Heart left ventricle (tissue), 16 donors: ENCODE data around the gene NUDT3. TPM values are rescaled to one million over a fixed set of nuclear protein-coding genes. Genes with fewer than 3 reads are reported as not detected.
"Not testable (repeated sequence)": the region's sequence is repeated elsewhere in the genome, so short reads cannot be mapped to it uniquely, and the experiment has no call there.

Experiments used
- ATAC-seq, 4 donors: fragments of 200-7000 bp; cut with Tn5 transposase; one replicate each; pipeline ENCODE4 v1.9.1; 2020 to 2022; ENCODE audit warnings: moderate library complexity in 4 of 4, mild to moderate bottlenecking in 3 of 4, moderate number of reproducible peaks in 1 of 4
- DNase-seq, 5 donors: peaks; one replicate each; pipeline ENCODE4 v3.0.0-alpha.2; 2020
- H3K27ac ChIP-seq, 12 donors: fragments of 200-600 bp; sonication (generic) in 4 of 12; one replicate each; pipeline versions ENCODE4 v1.5.0 to v1.8.0; 2016 to 2022; ENCODE audit warnings: mild to moderate bottlenecking in 2 of 12
- H3K27me3 ChIP-seq, 9 donors: fragments of 200-600 bp; sonication (generic) in 2 of 9; one replicate each; pipeline versions ENCODE4 v1.5.1 to v1.8.0; 2016 to 2022; ENCODE audit warnings: mild to moderate bottlenecking in 3 of 9
- H3K36me3 ChIP-seq, 9 donors: fragments of 200-600 bp; sonication (generic) in 2 of 9; one replicate each; pipeline versions ENCODE4 v1.5.0 to v1.8.0; 2018 to 2022; ENCODE audit warnings: mild to moderate bottlenecking in 2 of 9
- H3K4me1 ChIP-seq, 12 donors: fragments of 200-600 bp; sonication (generic) in 4 of 12; one replicate each; pipeline versions ENCODE4 v1.5.0 to v1.8.0; 2016 to 2022; ENCODE audit warnings: mild to moderate bottlenecking in 3 of 12
- H3K4me3 ChIP-seq, 12 donors: fragments of 200-600 bp; sonication (generic) in 4 of 12; one replicate each; pipeline versions ENCODE4 v1.5.0 to v1.8.0; 2017 to 2022; ENCODE audit warnings: mild to moderate bottlenecking in 9 of 12, moderate library complexity in 4 of 12
- H3K9me3 ChIP-seq, 12 donors: fragments of 200-600 bp; sonication (generic) in 4 of 12; one replicate each; pipeline versions ENCODE4 v1.5.0 to v1.8.0; 2016 to 2022; ENCODE audit warnings: mild to moderate bottlenecking in 1 of 12
- POLR2A ChIP-seq, 2 donors: fragments of 450-650 bp; IDR thresholded peaks; one replicate each; pipeline ENCODE4 v1.6.1; 2017; ENCODE audit warnings: antibody characterized with exemption in 2 of 2, mild to moderate bottlenecking in 2 of 2, moderate library complexity in 2 of 2
- WGBS, 4 donors: extraction: QIAGEN DNeasy Blood & Tissue Kit in 2 of 4; methylation state at CpG; one replicate each; pipeline versions ENCODE4 v1.1.5 to v1.1.7; 2013 to 2018; 5-methylcytosine and 5-hydroxymethylcytosine counted together
- intact Hi-C, 10 donors: fragments of 100-400 bp; cut with DNase I; formaldehyde crosslinking; loops; one replicate each; pipeline versions ENCODE4 v1.11.1 to v1.14.2; 2022
- polyA plus RNA-seq, 2 donors: library from polyadenylated mRNA; stranded (reverse); fragments of 200-250 nt; gene quantifications; one replicate each; pipeline ENCODE4 v1.2.3, GENCODE V29; 2013
- total RNA-seq, 9 donors: library from RNA; depleted of rRNA in 2 of 9; stranded (reverse); fragments of >200 nt in 2 of 9; fragmentation: NEBNext Ultra II Directional in 3 of 9; extraction: Animal tissue kit (Norgen Biotek cat#: 25700) in 3 of 9; gene quantifications; one replicate each; pipeline versions ENCODE4 v1.1.0 to v1.2.4, GENCODE V29; 2016 to 2023
- TF ChIP-seq, protein P1 (sequence below), 12 donors: fragments of 200-600 bp; sonication (generic) in 4 of 12; IDR thresholded peaks; one replicate each; pipeline versions ENCODE4 v1.5.0 to v1.8.0; 2018 to 2022; ENCODE audit warnings: antibody characterized with exemption in 12 of 12, mild to moderate bottlenecking in 5 of 12
- donor health status: ischemic (EF 13 %, LVEDD 7.1; RV severe dilation, severe dysfunction).
- donor health status: healthy with polysubstance abuse.
- donor health status: DM: no; HTN: yes; CAD: no.
- donor health status: DM: no; HTN: no; CAD: no.
- donor health status: ischemic (EF 25% LVEDD 6.9; RV normal size, moderate dysfunction).
- donor health status: ischemic (EF 25% LVEDD 5.7; RV mildly dilated, moderate dysfunction).
- donor health status: healthy.
- donor health status: DM: yes; HTN: yes; CAD: no.
- donor health status: ischemic (EF 35%, LVEDD 5.7; RV mildly dilated, moderate dysfunction).
- donor health status: nonischemic (EF 11% LVEDD 7.7; RV severe dilation, severe dysfunction).
- donor health status: DM: yes; HTN: yes; CAD: no.
- donor health status: PGD.
- donor health status: ischemic (EF 29% LVEDD 5.4; RV normal size, mild dysfunction).
- donor health status: nonischemic (EF 23%, LVEDD 6.1; RV moderate dilation, normal function).

Gene NUDT3
- total and polyA plus RNA-seq, 11 donors, result 15.9 to 68.4 (median 54.5) TPM

DNA sequence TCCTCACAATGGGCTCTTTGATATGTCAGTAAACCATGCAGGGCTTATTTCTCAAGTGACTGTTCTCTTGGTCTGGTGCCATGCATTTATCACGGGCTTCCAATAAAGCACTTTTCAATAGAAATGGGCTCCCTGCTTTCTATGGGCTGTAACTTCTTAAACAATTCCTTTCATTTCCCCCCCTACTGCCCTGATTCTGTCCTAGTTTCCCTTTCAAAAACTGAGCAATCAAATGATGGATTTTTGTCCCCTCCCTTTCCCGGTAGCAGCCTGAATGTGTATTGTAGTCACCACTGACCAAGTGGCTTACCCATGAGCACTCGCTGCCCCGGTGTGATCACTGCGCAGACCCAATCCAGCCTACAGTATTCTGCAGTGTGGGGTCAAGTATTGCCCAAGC, 19.5 kb upstream of the NUDT3 start:
- no peak overlapping the region for H3K4me3 ChIP-seq
- DNase-seq (no peak), ATAC-seq (no peak)
- 72 to 90% (median 87%) methylated on average over 5 of the region's 5 CpGs for WGBS, 4 donors
- no peaks in the 10 kb centered on the region for H3K27me3 ChIP-seq
- H3K4me1 ChIP-seq, result peaks cover 0 to 11% (median 8%) of the 10 kb centered on the region in 12 donors
- peaks cover 0 to 13% (median 12%) of the 10 kb centered on the region in 9 donors for H3K36me3 ChIP-seq
- intact Hi-C loops, result loop anchor here in 1 of 10 donors (10.0 kb wide), 1 partner anchor 247 kb away; no protein-coding TSS in a partner anchor
- no peak overlapping the region for H3K27ac ChIP-seq
- no peak for TF ChIP-seq POLR2A (IDR thresholded peaks at IDR 0.05)
- TF ChIP-seq, protein P1, sequence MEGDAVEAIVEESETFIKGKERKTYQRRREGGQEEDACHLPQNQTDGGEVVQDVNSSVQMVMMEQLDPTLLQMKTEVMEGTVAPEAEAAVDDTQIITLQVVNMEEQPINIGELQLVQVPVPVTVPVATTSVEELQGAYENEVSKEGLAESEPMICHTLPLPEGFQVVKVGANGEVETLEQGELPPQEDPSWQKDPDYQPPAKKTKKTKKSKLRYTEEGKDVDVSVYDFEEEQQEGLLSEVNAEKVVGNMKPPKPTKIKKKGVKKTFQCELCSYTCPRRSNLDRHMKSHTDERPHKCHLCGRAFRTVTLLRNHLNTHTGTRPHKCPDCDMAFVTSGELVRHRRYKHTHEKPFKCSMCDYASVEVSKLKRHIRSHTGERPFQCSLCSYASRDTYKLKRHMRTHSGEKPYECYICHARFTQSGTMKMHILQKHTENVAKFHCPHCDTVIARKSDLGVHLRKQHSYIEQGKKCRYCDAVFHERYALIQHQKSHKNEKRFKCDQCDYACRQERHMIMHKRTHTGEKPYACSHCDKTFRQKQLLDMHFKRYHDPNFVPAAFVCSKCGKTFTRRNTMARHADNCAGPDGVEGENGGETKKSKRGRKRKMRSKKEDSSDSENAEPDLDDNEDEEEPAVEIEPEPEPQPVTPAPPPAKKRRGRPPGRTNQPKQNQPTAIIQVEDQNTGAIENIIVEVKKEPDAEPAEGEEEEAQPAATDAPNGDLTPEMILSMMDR (IDR thresholded peaks at IDR 0.05), result no peak
- H3K9me3 ChIP-seq, result no peaks in the 10 kb centered on the region

DNA sequence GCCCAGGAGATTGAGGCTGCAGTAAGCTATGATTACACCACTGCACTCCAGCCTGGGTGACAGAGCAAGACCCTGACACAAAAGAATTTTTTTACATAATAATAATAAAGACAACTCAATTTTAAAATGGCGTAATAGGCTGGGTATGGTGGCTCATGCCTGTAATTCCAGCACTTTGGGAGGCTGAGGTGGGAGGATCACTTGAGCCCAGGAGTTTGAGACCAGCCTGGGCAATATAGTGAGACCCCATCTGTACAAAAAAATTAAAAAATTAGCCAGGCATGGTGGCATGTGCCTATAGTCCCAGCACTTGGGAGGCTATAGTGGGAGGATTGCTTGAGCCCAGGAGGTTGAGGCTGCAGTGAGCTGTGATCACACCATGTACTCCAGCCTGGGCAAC, 15.4 kb upstream of the NUDT3 start:
- intact Hi-C loops, H3K27me3 ChIP-seq, H3K27ac ChIP-seq, H3K9me3 ChIP-seq, DNase-seq, H3K4me3 ChIP-seq, H3K4me1 ChIP-seq, ATAC-seq, H3K36me3 ChIP-seq: not testable (repeated sequence)
- WGBS, 4 donors, result 93 to 100% (median 98%) methylated on average over 1 of the region's 1 CpG

DNA sequence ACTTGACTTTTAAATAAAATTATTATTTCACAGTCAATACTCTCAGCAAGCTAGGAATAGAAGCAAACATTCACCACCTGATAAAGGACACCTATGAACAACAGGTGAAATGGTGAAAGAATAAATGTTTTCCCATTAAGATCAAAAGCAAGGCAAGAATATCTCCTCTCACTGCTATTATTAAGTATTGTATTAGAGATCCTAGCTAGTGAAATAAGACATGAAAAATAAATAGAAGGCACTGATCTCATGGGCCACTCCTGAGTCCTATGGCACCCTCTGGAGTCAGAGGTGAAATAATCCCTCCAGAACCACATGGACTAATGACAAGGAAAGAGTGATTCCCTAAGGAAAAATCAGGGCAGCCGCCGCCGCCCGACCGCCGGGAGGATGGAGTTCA, 4.0 kb upstream of the NUDT3 start:
- Histone ChIP-seq H3K9me3 (peaks cover 0 to 9% (median 3%) of the 10 kb centered on the region in 12 donors), H3K27ac (no peak overlapping the region), H3K27me3 (no peaks in the 10 kb centered on the region), H3K4me3 (no peak overlapping the region), H3K36me3 (no peaks in the 10 kb centered on the region), H3K4me1 (peaks cover 0 to 15% (median 7%) of the 10 kb centered on the region in 12 donors)
- no peak for TF ChIP-seq POLR2A (IDR thresholded peaks at IDR 0.05)
- TF ChIP-seq, protein P1 (IDR thresholded peaks at IDR 0.05), result no peak
- ATAC-seq (no peak), DNase-seq (no peak)
- intact Hi-C loops, result loop anchor here in 1 of 10 donors (10.0 kb wide), 1 partner anchor 112 kb away; no protein-coding TSS in a partner anchor
- 94 to 100% (median 97%) methylated on average over 6 of the region's 6 CpGs for WGBS, 4 donors

DNA sequence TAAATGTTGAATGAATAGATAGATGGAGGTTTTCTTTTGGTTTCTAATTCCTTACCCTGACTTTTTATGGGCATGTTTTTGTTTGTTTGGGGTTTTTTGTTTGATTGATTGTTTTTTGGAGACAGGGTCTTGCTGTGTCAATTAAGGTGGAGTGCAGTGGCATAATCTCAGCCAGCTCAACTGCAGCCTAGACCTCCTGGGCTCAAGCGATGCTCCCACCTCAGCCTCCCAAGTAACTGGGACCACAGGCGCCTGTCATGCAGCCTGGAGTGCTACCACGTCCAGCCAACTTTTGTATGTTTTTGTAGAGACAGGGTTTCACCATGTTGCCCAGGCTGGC, 1.5 kb upstream of the NUDT3 start:
- Histone ChIP-seq H3K36me3 (no peaks in the 10 kb centered on the region), H3K9me3 (peaks cover 0 to 9% (median 3%) of the 10 kb centered on the region in 12 donors), H3K27me3 (no peaks in the 10 kb centered on the region), H3K27ac (peak overlapping the region in 10 of 12 donors; percentile 93 to 99 (median 97)), H3K4me3 (peak overlapping the region in 1 of 12 donors; percentile 6), H3K4me1 (peaks cover 0 to 35% (median 23%) of the 10 kb centered on the region in 12 donors)
- intact Hi-C loops, result loop anchor here in 8 of 10 donors (2.0 to 10.0 kb wide), 10 partner anchors 21 to 145 kb away; partner anchors contain the start of gene SMIM29 (in 4 of the 8)
- TF ChIP-seq, protein P1 (IDR thresholded peaks at IDR 0.05), result no peak
- no peak for TF ChIP-seq POLR2A (IDR thresholded peaks at IDR 0.05)
- ATAC-seq, result no peak
- no peak for DNase-seq
- WGBS, 4 donors, result 87 to 91% (median 89%) methylated on average over 3 of the region's 3 CpGs
